Placental pericyte (primary cell): ENCODE results near the gene TRA2B. TPM values are rescaled to one million over a fixed set of nuclear protein-coding genes. Genes with fewer than 3 reads are reported as not detected.

Experiments used
- total RNA-seq: library from RNA; depleted of rRNA; stranded (reverse); fragments of >200 nt; gene quantifications from 2 replicates; pipeline ENCODE4 v1.2.3, GENCODE V29; 2012

The TRA2B gene
- total RNA-seq, result 147 and 236 TPM in 2 replicates

DNA sequence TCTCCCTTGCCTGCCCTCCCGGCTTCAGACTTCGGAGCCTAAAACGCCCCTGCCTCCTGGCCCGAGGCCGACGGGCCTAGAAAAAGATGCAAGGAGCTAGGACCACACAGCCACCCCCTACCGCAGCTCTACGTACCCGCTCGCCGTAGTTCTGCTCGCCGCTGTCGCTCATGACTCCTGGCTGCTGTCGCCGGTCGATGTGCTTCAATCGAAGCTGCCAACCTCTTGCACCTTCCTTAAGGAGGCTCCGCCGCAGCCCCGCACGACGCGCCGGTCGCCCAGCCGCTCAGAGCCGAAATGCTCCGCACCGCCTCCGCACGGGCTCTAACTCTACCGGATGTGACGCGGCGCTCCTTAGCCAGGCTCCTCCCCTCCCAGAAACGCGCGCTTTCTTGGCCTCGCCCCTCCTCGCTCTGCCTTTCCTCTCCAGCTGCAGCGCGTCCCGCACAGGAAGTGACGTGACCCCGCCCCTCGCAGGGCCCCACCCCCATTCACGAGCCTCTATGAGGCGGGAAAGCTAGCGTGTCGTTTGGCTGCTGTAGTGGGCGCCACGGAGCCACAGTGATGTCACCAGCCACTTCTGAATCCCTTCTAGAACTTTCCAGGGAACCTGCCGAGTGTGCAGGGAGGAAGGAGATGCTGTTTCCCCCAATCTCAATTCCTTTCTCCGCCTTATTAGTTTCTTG, at the start of gene TRA2B:
Gene TRA2B (minus strand): TSS at position 326 of the 686 bp plus-strand sequence. CDS start 154 bp downstream, at position 172.

Other genes with a start within 250 kb of the TRA2B start
- 111 and 141 TPM in 2 replicates for gene IGF2BP2, start 113.0 kb downstream of the TRA2B start, total RNA-seq
- 69.6 and 70.0 TPM in 2 replicates for gene ETV5, start 171.1 kb upstream of the TRA2B start, total RNA-seq